ENCODE results near the gene CFAP20DC. TPM values are rescaled to one million over a fixed set of nuclear protein-coding genes. Genes with fewer than 3 reads are reported as not detected.

Gene CFAP20DC
- total and polyA plus RNA-seq, 11 donors = 0.07 to 0.27 (median 0.11) TPM; not detected in 5

- H3K27ac ChIP-seq = no peak overlapping the region
Observed at GRCh38 chr3:58994746-58995330, 55.0 kb downstream of the CFAP20DC start.

DNA sequence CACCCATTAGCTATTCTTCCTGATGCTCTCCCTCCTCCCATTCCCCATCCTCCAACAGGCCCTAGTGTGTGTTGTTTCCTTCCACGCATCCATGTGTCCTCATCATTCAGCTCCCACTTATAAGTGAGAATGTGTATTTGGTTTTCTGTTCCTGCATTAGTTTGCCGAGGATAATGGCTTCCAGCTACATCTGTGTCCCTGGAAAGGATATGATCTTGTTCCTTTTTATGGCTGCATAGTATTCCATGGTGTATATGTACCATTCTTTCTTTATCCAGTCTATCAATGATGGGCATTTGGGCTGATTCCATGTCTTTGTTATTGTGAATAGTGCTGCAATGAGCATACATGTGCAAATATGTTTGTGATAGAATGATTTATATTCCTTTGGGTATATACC is 56.3 kb downstream of the CFAP20DC start:
- H3K27ac ChIP-seq = no peak overlapping the region
- DNase-seq (no peak), ATAC-seq (no peak)
- no peaks in the 10 kb centered on the region for H3K27me3 ChIP-seq
- no peaks in the 10 kb centered on the region for H3K36me3 ChIP-seq
- no peaks in the 10 kb centered on the region for H3K9me3 ChIP-seq
- no peaks in the 10 kb centered on the region for H3K4me1 ChIP-seq
- no peak overlapping the region for H3K4me3 ChIP-seq
- 88 to 98% (median 92%) methylated on average over 2 of the region's 2 CpGs for WGBS, 4 donors
- intact Hi-C loops (cut with DNase I) = loop anchor here in 1 of 10 donors (5.0 kb wide), 2 partner anchors 59 to 864 kb away; partner anchors contain the start of gene CFAP20DC
- TF ChIP-seq CTCF (IDR thresholded peaks at IDR 0.05) (no peak), POLR2A (IDR thresholded peaks at IDR 0.05) (no peak)

More at GRCh38 chr3:58994746-58995330, 55.0 kb downstream of the CFAP20DC start:
- no peaks in the 10 kb centered on the region for H3K9me3 ChIP-seq
- H3K4me3 ChIP-seq = no peak overlapping the region
- H3K4me1 ChIP-seq = no peaks in the 10 kb centered on the region
- 22 to 25% (median 22%) methylated on average over 6 of the region's 6 CpGs for WGBS, 4 donors
- DNase-seq (no peak), ATAC-seq (no peak)
- TF ChIP-seq POLR2A (IDR thresholded peaks at IDR 0.05) (no peak), CTCF (IDR thresholded peaks at IDR 0.05) (peak; percentile 36 to 71 (median 57))
- H3K27me3 ChIP-seq = no peaks in the 10 kb centered on the region
- no peaks in the 10 kb centered on the region for H3K36me3 ChIP-seq
- intact Hi-C loops (cut with DNase I) = loop anchor here in 1 of 10 donors (5.0 kb wide), 2 partner anchors 57 to 862 kb away; partner anchors contain the start of gene CFAP20DC

DNA sequence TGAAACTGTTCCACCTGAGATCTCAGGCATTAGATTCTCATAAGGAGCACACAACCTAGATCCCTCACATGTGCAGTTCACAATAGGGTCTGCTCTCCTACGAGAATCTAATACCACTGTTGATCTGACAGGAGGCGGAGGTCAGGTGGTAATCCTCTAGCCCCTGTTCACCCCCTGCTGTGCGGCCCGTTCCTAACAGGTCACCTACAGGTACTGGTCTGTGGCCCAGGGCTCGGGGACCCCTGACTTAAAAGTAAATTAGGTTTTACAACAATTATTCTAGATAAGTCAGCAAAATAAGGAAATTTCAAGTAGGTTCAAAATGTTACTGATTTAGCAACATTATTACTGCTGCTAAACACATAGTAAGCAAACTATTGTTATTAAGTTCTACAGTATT is 58.2 kb downstream of the CFAP20DC start:
- Histone ChIP-seq H3K4me3 (no peak overlapping the region), H3K27me3 (no peaks in the 10 kb centered on the region), H3K36me3 (no peaks in the 10 kb centered on the region), H3K9me3 (peaks cover 0 to 10% (median under 1%) of the 10 kb centered on the region in 12 donors), H3K27ac (no peak overlapping the region), H3K4me1 (no peaks in the 10 kb centered on the region)
- intact Hi-C loops (cut with DNase I) = loop anchor here in 1 of 10 donors (5.0 kb wide), 2 partner anchors 61 to 866 kb away; partner anchors contain the start of gene CFAP20DC
- TF ChIP-seq POLR2A (IDR thresholded peaks at IDR 0.05) = no peak
- TF ChIP-seq CTCF (IDR thresholded peaks at IDR 0.05) = no peak
- ATAC-seq (no peak), DNase-seq (no peak)
- 81 to 87% (median 83%) methylated on average over 5 of the region's 5 CpGs for WGBS, 4 donors

GRCh38 chr3:58991026-58991425 is 58.8 kb downstream of the CFAP20DC start:
- no peak for ATAC-seq
- no peak for DNase-seq
- no peaks in the 10 kb centered on the region for H3K36me3 ChIP-seq
- peaks cover 0 to 16% (median 4%) of the 10 kb centered on the region in 12 donors for H3K9me3 ChIP-seq
- no peaks in the 10 kb centered on the region for H3K4me1 ChIP-seq
- intact Hi-C loops (cut with DNase I) = loop anchor here in 1 of 10 donors (5.0 kb wide), 2 partner anchors 61 to 866 kb away; partner anchors contain the start of gene CFAP20DC
- TF ChIP-seq CTCF (IDR thresholded peaks at IDR 0.05) = no peak
- no peak for TF ChIP-seq POLR2A (IDR thresholded peaks at IDR 0.05)
- H3K4me3 ChIP-seq = no peak overlapping the region
- H3K27me3 ChIP-seq = no peaks in the 10 kb centered on the region
- no peak overlapping the region for H3K27ac ChIP-seq
